ENCODE data around the gene RABGAP1L.
"Not testable (repeated sequence)": the region's sequence is repeated elsewhere in the genome, so short reads cannot be mapped to it uniquely, and the experiment has no call there.

Gene RABGAP1L

DNA sequence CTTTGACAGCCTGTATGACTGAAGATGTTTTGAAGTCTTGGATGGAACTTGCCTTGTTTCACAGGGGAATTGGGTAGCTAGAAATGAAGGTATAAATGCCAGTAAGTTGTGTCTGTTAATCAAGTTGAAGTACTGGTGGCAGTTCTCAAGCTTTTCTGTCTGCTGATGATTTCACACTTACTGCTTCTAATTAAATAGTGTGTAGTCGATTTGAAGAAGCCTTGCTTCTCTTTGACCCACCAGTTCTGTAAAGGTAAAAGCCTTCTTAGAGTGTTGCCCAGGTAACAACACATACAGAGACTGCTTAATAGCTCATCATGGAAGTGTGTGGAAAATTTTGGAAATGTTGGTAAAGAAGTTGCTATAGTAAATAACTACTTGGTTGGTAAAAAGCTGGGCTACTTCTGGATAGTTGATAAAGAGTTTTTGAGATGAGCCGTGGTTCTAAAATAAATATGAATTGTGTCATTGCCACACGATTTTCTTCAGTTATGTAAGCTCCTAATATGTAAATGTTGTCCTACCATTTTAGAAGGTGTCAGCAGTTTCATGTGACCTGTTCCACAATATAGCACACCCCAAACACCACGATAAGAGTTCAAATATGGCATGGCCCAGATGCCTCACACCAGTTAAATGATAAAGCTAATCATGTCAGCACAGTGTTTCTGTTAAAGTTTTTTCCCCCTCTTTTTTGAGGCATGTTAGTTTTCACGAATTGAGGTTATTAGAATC lies 7.4 kb downstream of the RABGAP1L start:
- DNase-seq = no peak
- in situ Hi-C loops (cut with HindIII; ENCODE audit: low pct_ligation_motif_present, low sequenced_read_pairs) = no loop called here
- H3K27ac ChIP-seq = no peak overlapping the region
- H3K27me3 ChIP-seq (replicated peaks) = no peaks in the 10 kb centered on the region
- no peak overlapping the region for H3K4me3 ChIP-seq (ENCODE audit: low read depth, low read length)
- no peaks in the 10 kb centered on the region for H3K36me3 ChIP-seq (replicated peaks)
- TF ChIP-seq, protein P1, sequence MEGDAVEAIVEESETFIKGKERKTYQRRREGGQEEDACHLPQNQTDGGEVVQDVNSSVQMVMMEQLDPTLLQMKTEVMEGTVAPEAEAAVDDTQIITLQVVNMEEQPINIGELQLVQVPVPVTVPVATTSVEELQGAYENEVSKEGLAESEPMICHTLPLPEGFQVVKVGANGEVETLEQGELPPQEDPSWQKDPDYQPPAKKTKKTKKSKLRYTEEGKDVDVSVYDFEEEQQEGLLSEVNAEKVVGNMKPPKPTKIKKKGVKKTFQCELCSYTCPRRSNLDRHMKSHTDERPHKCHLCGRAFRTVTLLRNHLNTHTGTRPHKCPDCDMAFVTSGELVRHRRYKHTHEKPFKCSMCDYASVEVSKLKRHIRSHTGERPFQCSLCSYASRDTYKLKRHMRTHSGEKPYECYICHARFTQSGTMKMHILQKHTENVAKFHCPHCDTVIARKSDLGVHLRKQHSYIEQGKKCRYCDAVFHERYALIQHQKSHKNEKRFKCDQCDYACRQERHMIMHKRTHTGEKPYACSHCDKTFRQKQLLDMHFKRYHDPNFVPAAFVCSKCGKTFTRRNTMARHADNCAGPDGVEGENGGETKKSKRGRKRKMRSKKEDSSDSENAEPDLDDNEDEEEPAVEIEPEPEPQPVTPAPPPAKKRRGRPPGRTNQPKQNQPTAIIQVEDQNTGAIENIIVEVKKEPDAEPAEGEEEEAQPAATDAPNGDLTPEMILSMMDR (IDR thresholded peaks at IDR 0.05; ENCODE audit: low read depth, low read length, missing control alignments) = no peak

DNA sequence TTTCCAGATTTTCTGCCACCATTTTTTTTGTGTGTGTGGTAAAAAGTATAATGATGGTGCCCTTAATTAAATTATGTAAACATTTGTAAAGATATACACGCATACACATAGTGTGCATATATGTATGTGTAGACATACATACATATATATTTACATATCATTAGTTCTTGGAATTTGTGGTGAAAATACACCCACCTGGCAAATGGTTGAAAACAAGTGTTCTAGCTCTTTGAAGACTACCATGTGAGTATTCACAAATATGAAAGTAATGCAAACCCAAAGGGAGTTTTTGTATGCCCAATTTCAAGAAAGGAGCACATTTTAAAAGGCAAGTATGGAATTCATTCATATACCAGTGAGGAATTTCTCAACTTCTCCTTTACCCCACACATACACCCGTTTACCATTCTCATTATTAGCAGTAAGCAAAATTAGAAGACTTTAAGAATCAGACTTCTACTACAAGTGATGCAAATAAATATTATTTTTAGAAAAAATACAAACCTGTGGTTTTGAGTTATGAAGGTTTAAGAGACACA lies 8.0 kb downstream of the RABGAP1L start:
- Histone ChIP-seq H3K4me3 (ENCODE audit: low read depth, low read length) (no peak overlapping the region), H3K27ac (no peak overlapping the region), H3K27me3 (replicated peaks) (no peaks in the 10 kb centered on the region), H3K36me3 (replicated peaks) (no peaks in the 10 kb centered on the region)
- in situ Hi-C loops (cut with HindIII; ENCODE audit: low pct_ligation_motif_present, low sequenced_read_pairs) = no loop called here
- DNase-seq = no peak
- TF ChIP-seq, protein P1 (IDR thresholded peaks at IDR 0.05; ENCODE audit: low read depth, low read length, missing control alignments) = no peak

DNA sequence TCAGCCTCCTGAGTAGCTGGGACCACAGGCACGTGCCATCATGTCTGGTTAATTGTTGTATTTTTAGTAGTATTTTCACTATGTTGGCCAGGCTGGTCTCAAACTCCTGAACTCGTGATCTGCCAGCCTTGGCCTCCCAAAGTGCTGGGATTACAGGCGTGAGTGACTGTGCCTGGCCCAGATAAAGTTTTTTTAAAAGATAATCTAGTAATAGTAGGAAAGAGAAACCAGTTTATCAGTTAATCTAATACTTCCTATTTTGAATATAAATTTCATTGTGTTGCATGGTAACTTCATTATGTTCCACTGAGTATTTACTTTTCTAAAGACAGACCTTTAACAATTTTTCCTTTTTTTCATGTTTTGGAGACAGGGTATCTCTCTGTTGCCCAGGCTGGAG lies 10.0 kb downstream of the RABGAP1L start:
- Histone ChIP-seq H3K4me3 (ENCODE audit: low read depth, low read length) (no peak overlapping the region), H3K27me3 (replicated peaks) (no peaks in the 10 kb centered on the region), H3K27ac (no peak overlapping the region), H3K36me3 (replicated peaks) (no peaks in the 10 kb centered on the region)
- in situ Hi-C loops (cut with HindIII; ENCODE audit: low pct_ligation_motif_present, low sequenced_read_pairs) = no loop called here
- no peak for DNase-seq
- TF ChIP-seq, protein P1 (IDR thresholded peaks at IDR 0.05; ENCODE audit: low read depth, low read length, missing control alignments) = no peak

DNA sequence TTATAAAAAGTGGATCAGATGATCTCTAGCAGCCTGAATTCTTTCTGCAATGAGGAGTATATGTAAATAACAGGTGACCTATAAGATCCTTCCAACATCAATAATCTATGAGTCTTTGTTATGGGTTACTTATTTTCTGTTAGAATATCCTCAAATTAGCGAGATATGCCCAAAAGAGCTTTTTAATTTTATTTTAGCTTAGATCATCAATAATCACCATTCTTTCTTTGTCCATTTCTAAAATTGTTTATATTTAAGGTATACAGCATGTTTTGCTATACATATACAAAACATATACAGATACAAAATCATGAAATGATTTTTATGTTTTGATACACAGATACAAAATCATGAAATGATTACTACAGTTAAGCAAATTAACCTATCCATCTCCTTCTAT lies 11.8 kb downstream of the RABGAP1L start:
- no peaks in the 10 kb centered on the region for H3K27me3 ChIP-seq (replicated peaks)
- H3K27ac ChIP-seq = no peak overlapping the region
- TF ChIP-seq, protein P1 (IDR thresholded peaks at IDR 0.05; ENCODE audit: low read depth, low read length, missing control alignments) = no peak
- in situ Hi-C loops (cut with HindIII; ENCODE audit: low pct_ligation_motif_present, low sequenced_read_pairs) = no loop called here
- no peaks in the 10 kb centered on the region for H3K36me3 ChIP-seq (replicated peaks)
- H3K4me3 ChIP-seq (ENCODE audit: low read depth, low read length) = no peak overlapping the region
- no peak for DNase-seq

DNA sequence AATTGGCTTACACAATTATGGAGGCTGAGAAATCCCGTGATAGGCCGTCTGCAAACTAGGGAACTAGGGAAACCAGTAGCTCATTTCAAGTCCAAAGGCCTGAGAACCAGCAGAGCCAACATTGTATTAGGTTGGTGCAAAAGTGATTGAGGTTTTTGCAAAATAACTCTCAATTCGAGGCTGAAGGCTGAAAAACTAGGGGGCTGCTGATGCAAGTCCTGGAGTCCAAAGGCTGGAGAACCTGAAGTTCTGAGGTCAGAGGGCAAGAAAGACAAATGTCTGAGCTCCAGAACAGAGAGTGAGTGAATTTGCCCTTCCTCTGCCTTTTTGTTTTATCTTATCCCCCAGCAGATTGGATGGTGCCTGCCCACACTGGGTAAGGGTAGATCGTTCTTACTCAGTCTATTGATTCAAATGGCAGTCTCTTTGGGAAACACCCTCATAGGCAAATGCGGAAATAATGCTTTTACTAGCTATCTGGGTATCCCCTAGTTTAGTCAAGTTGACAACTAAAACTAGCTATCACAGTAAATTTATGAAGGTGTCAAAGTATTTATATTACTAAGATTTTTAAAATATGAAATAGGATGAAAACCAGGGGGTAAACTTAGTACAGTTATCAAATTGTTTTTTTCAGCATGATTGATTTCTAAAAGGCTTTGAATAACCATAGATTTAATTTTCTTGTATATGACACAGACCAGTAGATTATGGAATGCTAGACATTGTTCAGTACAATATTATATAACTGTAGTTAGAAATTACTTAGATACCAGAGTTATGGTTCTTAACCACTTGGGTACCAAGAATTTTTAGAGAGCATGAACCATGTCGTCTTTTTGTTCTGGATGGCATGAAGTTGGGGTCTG lies 15.4 kb downstream of the RABGAP1L start:
- H3K27me3 ChIP-seq (replicated peaks) = no peaks in the 10 kb centered on the region
- no peak for DNase-seq
- H3K27ac ChIP-seq = no peak overlapping the region
- H3K36me3 ChIP-seq (replicated peaks) = no peaks in the 10 kb centered on the region
- no peak overlapping the region for H3K4me3 ChIP-seq (ENCODE audit: low read depth, low read length)
- TF ChIP-seq, protein P1 (IDR thresholded peaks at IDR 0.05; ENCODE audit: low read depth, low read length, missing control alignments) = no peak
- in situ Hi-C loops (cut with HindIII; ENCODE audit: low pct_ligation_motif_present, low sequenced_read_pairs) = no loop called here

DNA sequence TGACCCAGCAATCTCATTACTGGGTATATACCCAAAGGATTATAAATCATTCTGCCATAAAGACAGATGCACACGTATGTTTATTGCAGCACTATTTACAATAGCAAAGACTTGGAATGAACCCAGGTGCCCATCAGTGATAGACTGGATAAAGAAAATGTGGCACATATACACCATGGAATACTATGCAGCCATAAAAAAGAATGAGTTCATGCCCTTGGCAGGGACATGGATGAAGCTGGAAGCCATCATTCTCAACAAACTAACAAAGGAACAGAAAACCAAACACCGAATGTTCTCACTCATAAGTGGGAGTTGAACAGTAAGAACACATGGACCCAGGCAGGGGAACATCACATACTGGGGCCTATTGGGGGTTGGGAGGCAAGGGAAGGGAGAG lies 19.1 kb downstream of the RABGAP1L start:
- H3K27me3 ChIP-seq (replicated peaks); H3K4me3 ChIP-seq (ENCODE audit: low read depth, low read length); DNase-seq; H3K36me3 ChIP-seq (replicated peaks); H3K27ac ChIP-seq; in situ Hi-C loops (cut with HindIII; ENCODE audit: low pct_ligation_motif_present, low sequenced_read_pairs): not testable (repeated sequence)
